HL-60 (cell line): ENCODE measurements around the gene RAB11FIP5.

Source experiments
- DNase-seq, 2 experiments: peaks; one replicate each; pipeline ENCODE4 v3.0.0-alpha.2; 2010 to 2020; ENCODE audit warnings: low read depth in 1 of 2, low spot score in 1 of 2
- H3K27ac ChIP-seq: fragments of 250-450 bp; sonication (Bioruptor Pico); replicated peaks from 2 replicates; pipeline ENCODE4 v1.5.1; 2020; ENCODE audit warnings: mild to moderate bottlenecking, moderate library complexity
- H3K27me3 ChIP-seq: fragments of 250-450 bp; sonication (Bioruptor Pico); 2 replicates; pipeline ENCODE4 v1.5.1; 2021; ENCODE audit warnings: mild to moderate bottlenecking, moderate library complexity; ENCODE audit not compliant: insufficient read depth, poor library complexity, severe bottlenecking
- H3K4me3 ChIP-seq: replicated peaks from 2 replicates; pipeline ENCODE4 v1.5.1; 2011; ENCODE audit warnings: mild to moderate bottlenecking, control low read depth, low read length; ENCODE audit not compliant: insufficient read depth
- GABPA ChIP-seq: IDR thresholded peaks from 2 replicates; pipeline ENCODE4 v1.6.1; 2012; ENCODE audit warnings: low read depth
- POLR2AphosphoS5 ChIP-seq: IDR thresholded peaks from 2 replicates; pipeline ENCODE4 v1.6.1; 2012; ENCODE audit warnings: low read depth
- SPI1 ChIP-seq: IDR thresholded peaks from 2 replicates; pipeline ENCODE4 v1.6.1; 2012; ENCODE audit warnings: low read depth, mild to moderate bottlenecking, borderline replicate concordance
- TF ChIP-seq, protein P1 (sequence below): IDR thresholded peaks from 2 replicates; pipeline ENCODE4 v1.6.1; 2012; ENCODE audit warnings: low read depth; ENCODE audit not compliant: insufficient replicate concordance
- TF ChIP-seq, protein P2 (sequence below): IDR thresholded peaks from one replicate; pipeline ENCODE4 v1.5.1; 2011; ENCODE audit warnings: low read length, control low read depth, inconsistent platforms; ENCODE audit not compliant: insufficient read depth

The RAB11FIP5 gene

DNA sequence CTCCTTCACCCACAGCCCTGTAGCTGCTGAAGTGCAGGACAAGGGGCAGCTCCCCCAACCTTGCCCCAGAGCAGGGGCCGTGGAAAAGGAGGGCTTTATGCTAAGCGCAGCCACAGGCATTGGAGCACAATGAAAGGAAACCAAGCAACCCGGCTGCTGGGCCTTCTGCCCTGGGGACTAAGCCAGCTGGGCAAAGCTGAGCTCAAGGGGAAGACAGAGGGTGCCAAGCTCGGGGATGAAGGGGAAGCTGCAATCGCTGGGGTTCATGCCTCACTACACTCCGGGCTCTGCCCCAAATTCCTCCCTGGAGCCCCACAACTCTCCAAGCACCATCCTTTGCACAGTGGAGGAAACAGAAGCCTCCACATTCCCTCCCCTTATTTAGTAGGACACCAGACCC, 53.6 kb downstream of the RAB11FIP5 start:
- no peak for DNase-seq
- Histone ChIP-seq H3K4me3 (no peak overlapping the region), H3K27ac (no peak overlapping the region), H3K27me3 (no peaks in the 10 kb centered on the region)
- TF ChIP-seq, protein P1, sequence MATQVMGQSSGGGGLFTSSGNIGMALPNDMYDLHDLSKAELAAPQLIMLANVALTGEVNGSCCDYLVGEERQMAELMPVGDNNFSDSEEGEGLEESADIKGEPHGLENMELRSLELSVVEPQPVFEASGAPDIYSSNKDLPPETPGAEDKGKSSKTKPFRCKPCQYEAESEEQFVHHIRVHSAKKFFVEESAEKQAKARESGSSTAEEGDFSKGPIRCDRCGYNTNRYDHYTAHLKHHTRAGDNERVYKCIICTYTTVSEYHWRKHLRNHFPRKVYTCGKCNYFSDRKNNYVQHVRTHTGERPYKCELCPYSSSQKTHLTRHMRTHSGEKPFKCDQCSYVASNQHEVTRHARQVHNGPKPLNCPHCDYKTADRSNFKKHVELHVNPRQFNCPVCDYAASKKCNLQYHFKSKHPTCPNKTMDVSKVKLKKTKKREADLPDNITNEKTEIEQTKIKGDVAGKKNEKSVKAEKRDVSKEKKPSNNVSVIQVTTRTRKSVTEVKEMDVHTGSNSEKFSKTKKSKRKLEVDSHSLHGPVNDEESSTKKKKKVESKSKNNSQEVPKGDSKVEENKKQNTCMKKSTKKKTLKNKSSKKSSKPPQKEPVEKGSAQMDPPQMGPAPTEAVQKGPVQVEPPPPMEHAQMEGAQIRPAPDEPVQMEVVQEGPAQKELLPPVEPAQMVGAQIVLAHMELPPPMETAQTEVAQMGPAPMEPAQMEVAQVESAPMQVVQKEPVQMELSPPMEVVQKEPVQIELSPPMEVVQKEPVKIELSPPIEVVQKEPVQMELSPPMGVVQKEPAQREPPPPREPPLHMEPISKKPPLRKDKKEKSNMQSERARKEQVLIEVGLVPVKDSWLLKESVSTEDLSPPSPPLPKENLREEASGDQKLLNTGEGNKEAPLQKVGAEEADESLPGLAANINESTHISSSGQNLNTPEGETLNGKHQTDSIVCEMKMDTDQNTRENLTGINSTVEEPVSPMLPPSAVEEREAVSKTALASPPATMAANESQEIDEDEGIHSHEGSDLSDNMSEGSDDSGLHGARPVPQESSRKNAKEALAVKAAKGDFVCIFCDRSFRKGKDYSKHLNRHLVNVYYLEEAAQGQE, result no peak
- no peak for TF ChIP-seq GABPA
- no peak for TF ChIP-seq POLR2AphosphoS5
- TF ChIP-seq, protein P2, sequence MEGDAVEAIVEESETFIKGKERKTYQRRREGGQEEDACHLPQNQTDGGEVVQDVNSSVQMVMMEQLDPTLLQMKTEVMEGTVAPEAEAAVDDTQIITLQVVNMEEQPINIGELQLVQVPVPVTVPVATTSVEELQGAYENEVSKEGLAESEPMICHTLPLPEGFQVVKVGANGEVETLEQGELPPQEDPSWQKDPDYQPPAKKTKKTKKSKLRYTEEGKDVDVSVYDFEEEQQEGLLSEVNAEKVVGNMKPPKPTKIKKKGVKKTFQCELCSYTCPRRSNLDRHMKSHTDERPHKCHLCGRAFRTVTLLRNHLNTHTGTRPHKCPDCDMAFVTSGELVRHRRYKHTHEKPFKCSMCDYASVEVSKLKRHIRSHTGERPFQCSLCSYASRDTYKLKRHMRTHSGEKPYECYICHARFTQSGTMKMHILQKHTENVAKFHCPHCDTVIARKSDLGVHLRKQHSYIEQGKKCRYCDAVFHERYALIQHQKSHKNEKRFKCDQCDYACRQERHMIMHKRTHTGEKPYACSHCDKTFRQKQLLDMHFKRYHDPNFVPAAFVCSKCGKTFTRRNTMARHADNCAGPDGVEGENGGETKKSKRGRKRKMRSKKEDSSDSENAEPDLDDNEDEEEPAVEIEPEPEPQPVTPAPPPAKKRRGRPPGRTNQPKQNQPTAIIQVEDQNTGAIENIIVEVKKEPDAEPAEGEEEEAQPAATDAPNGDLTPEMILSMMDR, result no peak

DNA sequence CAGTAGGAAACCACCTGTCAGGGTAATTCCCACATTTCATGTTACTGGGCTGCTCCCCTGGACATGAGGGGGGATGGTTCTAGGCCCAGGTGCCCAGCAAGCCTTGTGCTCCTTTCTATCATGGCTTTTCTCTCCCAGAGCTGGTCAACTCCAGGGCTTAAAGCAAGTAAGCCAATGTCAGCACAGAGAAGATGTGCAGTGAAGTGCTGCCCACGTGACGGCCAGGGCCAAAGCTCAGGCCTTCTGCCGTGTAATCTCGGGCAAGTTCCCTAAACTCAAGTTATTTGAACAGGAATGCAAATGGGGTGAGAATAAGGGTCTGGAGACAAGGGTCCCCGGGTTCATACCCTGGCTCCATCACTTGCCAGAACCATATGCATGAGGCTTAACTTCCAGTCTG, 57.8 kb downstream of the RAB11FIP5 start:
- TF ChIP-seq SPI1, result no peak
- TF ChIP-seq GABPA, result no peak
- no peaks in the 10 kb centered on the region for H3K27me3 ChIP-seq
- DNase-seq, result no peak
- H3K4me3 ChIP-seq, result no peak overlapping the region
- H3K27ac ChIP-seq, result no peak overlapping the region

DNA sequence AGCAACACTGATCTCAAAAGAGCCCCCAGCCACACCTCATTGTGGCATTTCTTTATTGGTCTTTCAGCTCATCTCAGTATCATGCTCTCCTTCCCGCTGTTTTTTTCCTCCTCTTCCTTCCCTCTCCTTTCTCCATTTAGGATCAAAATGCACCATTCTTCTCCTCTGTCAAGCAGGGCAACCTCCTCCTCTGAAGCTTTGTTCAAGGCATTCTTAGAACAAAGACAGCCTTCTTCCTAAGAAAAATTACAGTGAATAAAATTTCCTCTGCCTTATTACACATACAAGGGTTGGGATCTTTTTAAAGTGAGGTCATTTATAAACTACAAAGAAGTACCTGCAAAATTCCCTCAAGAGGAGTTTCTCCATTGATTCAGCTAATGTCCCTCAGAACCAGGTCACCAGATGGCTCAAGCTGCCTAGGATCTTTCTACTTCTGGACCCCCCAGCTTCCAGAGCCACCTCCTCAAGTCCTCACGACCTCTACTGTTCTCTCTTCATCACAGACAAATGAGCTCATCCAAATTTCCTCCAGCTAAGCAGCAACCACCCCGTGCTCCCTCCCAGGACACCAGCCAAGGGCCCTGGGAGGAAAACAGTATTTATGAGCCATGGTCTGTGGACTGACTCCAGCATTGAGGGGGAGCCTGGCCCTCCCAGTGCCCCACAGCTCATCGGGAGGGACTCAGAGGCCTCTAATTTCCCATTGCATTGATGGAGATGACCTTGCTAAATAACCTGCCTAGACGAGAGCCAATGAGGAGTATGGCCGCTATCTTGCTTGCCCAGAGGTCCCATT, 59.2 kb downstream of the RAB11FIP5 start:
- H3K27ac ChIP-seq, result no peak overlapping the region
- no peak for DNase-seq
- no peaks in the 10 kb centered on the region for H3K27me3 ChIP-seq
- TF ChIP-seq GABPA, result no peak
- TF ChIP-seq, protein P1, result no peak
- no peak for TF ChIP-seq SPI1
- TF ChIP-seq POLR2AphosphoS5, result no peak
- TF ChIP-seq, protein P2, result no peak
- no peak overlapping the region for H3K4me3 ChIP-seq

DNA sequence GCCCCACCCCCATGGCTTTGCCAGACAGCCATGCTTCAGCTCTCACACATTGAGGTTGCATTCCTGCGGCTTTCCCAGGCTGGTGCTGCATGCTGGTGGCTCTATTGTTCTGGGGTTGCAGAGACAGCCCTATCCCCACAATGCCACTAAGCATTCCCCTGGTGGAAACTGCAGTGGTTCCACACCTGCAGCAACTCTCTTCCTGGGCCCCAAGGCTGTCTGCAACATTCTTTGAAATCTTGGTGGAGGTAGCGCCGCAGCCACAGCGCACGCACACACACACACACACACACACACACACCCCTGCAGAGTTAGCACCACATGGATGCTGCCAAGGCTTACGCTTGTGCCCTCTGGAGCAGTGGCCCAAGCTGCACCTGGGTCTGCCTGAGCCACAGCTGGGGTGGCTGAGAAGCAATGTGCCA, 62.6 kb downstream of the RAB11FIP5 start:
- Histone ChIP-seq H3K27ac (no peak overlapping the region), H3K27me3 (no peaks in the 10 kb centered on the region), H3K4me3 (no peak overlapping the region)
- DNase-seq, result no peak
- TF ChIP-seq GABPA (no peak), POLR2AphosphoS5 (no peak), SPI1 (no peak)
- TF ChIP-seq, protein P1, result no peak
- TF ChIP-seq, protein P2, result no peak
